Pancreas (tissue), 10 donors: ENCODE measurements around the gene OR51B4. TPM values are rescaled to one million over a fixed set of nuclear protein-coding genes. Genes with fewer than 3 reads are reported as not detected.

ENCODE experiments used
- ATAC-seq, 4 donors: fragments of 200-7000 bp; cut with Tn5 transposase; one replicate each; pipeline versions ENCODE4 v1.8.0 to v1.9.1; 2020; ENCODE audit warnings: mild to moderate bottlenecking in 4 of 4, moderate library complexity in 4 of 4
- DNase-seq, 6 donors: peaks; one replicate each; pipeline ENCODE4 v3.0.0-alpha.2; 2020
- FAIRE-seq: peaks from 2 replicates; lab custom pipeline; 2012; peaks lifted over from hg19 to GRCh38; lab: Jason Lieb, UNC
- H3K27ac ChIP-seq, 4 donors: fragments of 200-600 bp; sonication (generic); 1 replicate in 3 of 4; 2 replicates in 1 of 4; pipeline versions ENCODE4 v1.5.0 to v1.8.0; 2020
- H3K27me3 ChIP-seq, 4 donors: fragments of 200-600 bp; one replicate each; pipeline ENCODE4 v1.8.0; 2021
- H3K36me3 ChIP-seq, 3 donors: fragments of 200-600 bp; sonication (generic) in 1 of 3; one replicate each; pipeline versions ENCODE4 v1.5.0 to v1.8.0; 2020 to 2021
- H3K4me1 ChIP-seq, 3 donors: fragments of 200-600 bp; one replicate each; pipeline ENCODE4 v1.8.0; 2021
- H3K4me3 ChIP-seq, 4 donors: fragments of 200-600 bp; sonication (generic) in 2 of 4; one replicate each; pipeline versions ENCODE4 v1.5.0 to v1.8.0; 2020 to 2021
- H3K9me3 ChIP-seq, 4 donors: fragments of 200-600 bp; one replicate each; pipeline ENCODE4 v1.8.0; 2021
- CTCF ChIP-seq, 4 donors: fragments of 200-600 bp; sonication (generic) in 3 of 4; IDR thresholded peaks; one replicate each; pipeline versions ENCODE4 v1.5.0 to v1.8.0; 2021; ENCODE audit warnings: antibody characterized with exemption in 4 of 4
- WGBS, 2 donors: extraction: QIAGEN DNeasy Blood & Tissue Kit; methylation state at CpG; one replicate each; pipeline ENCODE4 v1.1.7; 2013; 5-methylcytosine and 5-hydroxymethylcytosine counted together
- intact Hi-C, 3 donors: fragments of 100-400 bp; cut with DNase I; formaldehyde crosslinking; loops; one replicate each; pipeline versions ENCODE4 v1.11.1 to v1.14.2; 2022
- polyA plus RNA-seq, 2 donors: library from polyadenylated mRNA; stranded (reverse); fragments of 200-250 nt; gene quantifications; one replicate each; pipeline ENCODE4 v1.2.3, GENCODE V29; 2013
- total RNA-seq, 6 donors: library from RNA; stranded (reverse); fragmentation: NEBNext Ultra II Directional in 4 of 6; extraction: Animal tissue kit (Norgen Biotek cat#: 25700) in 4 of 6; gene quantifications; one replicate each; pipeline versions ENCODE4 v1.2.1 to v1.2.4, GENCODE V29; 2021 to 2023
- donor health status: healthy with polysubstance abuse.
- donor health status: DM: no; HTN: no; CAD: no; lungs with moderate emphysema.
- donor health status: DM: no; HTN: no; CAD: no.
- donor health status: control.
- donor health status: control.
- donor health status: Bipolar disorder and iron deficiency.
- donor health status: DM: yes; HTN: yes; CAD: no.
- donor health status: DM: no; HTN: no; CAD: no.
- donor health status: DM: no; HTN: no; CAD: no.
- donor health status: DM: yes; HTN: yes; CAD: no.

Gene OR51B4
- total and polyA plus RNA-seq, 8 donors: not detected

GRCh38 chr11:5293028-5293427 lies 8.7 kb downstream of the OR51B4 start:
- DNase-seq (no peak), FAIRE-seq (no peak), ATAC-seq (no peak)
- intact Hi-C loops: no loop called here
- Histone ChIP-seq H3K4me1 (no peaks in the 10 kb centered on the region), H3K27me3 (no peaks in the 10 kb centered on the region), H3K27ac (no peak overlapping the region), H3K36me3 (no peaks in the 10 kb centered on the region), H3K9me3 (no peaks in the 10 kb centered on the region), H3K4me3 (no peak overlapping the region)
- WGBS, 2 donors: 73 to 83% methylated on average over 8 of the region's 8 CpGs
- no peak for TF ChIP-seq CTCF (IDR thresholded peaks at IDR 0.05)

- no peaks in the 10 kb centered on the region for H3K27me3 ChIP-seq
- TF ChIP-seq CTCF (IDR thresholded peaks at IDR 0.05): no peak
- no peak overlapping the region for H3K4me3 ChIP-seq
- H3K27ac ChIP-seq: no peak overlapping the region
- FAIRE-seq: no peak
- 60 to 73% methylated on average over 1 of the region's 1 CpG for WGBS, 2 donors
- H3K9me3 ChIP-seq: no peaks in the 10 kb centered on the region
- H3K4me1 ChIP-seq: no peaks in the 10 kb centered on the region
- no peak for ATAC-seq
- no peak for DNase-seq
- H3K36me3 ChIP-seq: no peaks in the 10 kb centered on the region
- intact Hi-C loops: no loop called here
Measured at GRCh38 chr11:5291207-5291838, 10.4 kb downstream of the OR51B4 start.

- H3K4me3 ChIP-seq: no peak overlapping the region
- whole genome bisulfite sequencing, 2 donors: 92 to 97% methylated on average over 1 of the region's 1 CpG
- H3K36me3 ChIP-seq: no peaks in the 10 kb centered on the region
Measured at GRCh38 chr11:5290106-5290505, 11.6 kb downstream of the OR51B4 start.

GRCh38 chr11:5289696-5290095 lies 12.1 kb downstream of the OR51B4 start:
- ATAC-seq (no peak), DNase-seq (no peak), FAIRE-seq (no peak)
- no peak overlapping the region for H3K27ac ChIP-seq
- no peak overlapping the region for H3K4me3 ChIP-seq
- no peaks in the 10 kb centered on the region for H3K9me3 ChIP-seq
- no peaks in the 10 kb centered on the region for H3K27me3 ChIP-seq
- no peaks in the 10 kb centered on the region for H3K4me1 ChIP-seq
- TF ChIP-seq CTCF (IDR thresholded peaks at IDR 0.05): no peak
- H3K36me3 ChIP-seq: no peaks in the 10 kb centered on the region
- intact Hi-C loops: no loop called here

More at GRCh38 chr11:5290106-5290505, 11.6 kb downstream of the OR51B4 start:
- Histone ChIP-seq H3K27ac (no peak overlapping the region), H3K27me3 (no peaks in the 10 kb centered on the region), H3K4me1 (no peaks in the 10 kb centered on the region), H3K9me3 (no peaks in the 10 kb centered on the region)
- FAIRE-seq (no peak), ATAC-seq (no peak), DNase-seq (no peak)
- TF ChIP-seq CTCF (IDR thresholded peaks at IDR 0.05): no peak
- intact Hi-C loops: no loop called here

GRCh38 chr11:5288906-5289550 lies 12.7 kb downstream of the OR51B4 start:
- WGBS, 2 donors: 69 to 72% methylated on average over 6 of the region's 6 CpGs
- Histone ChIP-seq H3K9me3 (no peaks in the 10 kb centered on the region), H3K4me3 (no peak overlapping the region), H3K4me1 (no peaks in the 10 kb centered on the region), H3K27ac (no peak overlapping the region), H3K36me3 (no peaks in the 10 kb centered on the region), H3K27me3 (no peaks in the 10 kb centered on the region)
- intact Hi-C loops: no loop called here
- DNase-seq (no peak), ATAC-seq (no peak), FAIRE-seq (no peak)
- TF ChIP-seq CTCF (IDR thresholded peaks at IDR 0.05): no peak
